Measurements from ENCODE around the gene GET4.
"Not testable (repeated sequence)": the region's sequence is repeated elsewhere in the genome, so short reads cannot be mapped to it uniquely, and the experiment has no call there.

The GET4 gene

DNA sequence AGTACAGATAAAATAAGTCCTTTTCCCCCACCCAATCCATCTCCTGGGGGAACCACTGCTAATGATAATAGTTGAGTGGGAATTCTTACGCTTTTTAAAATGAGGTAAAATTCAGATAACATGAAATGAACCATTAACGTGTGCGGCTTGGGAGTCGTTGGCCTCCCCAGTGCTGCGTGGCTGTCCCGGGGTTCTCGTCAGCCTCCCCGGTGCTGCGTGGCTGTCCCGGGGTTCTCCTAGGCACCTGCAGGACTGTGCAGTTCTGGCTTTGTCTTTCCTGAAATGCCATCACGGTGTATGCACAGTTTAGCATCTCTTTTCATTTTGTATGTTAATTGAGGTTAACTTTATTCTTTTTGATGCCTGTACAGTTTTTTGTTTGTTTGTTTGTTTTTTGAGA, 30.6 kb upstream of the GET4 start:
- DNase-seq (ENCODE audit: low spot score), result no peak

DNA sequence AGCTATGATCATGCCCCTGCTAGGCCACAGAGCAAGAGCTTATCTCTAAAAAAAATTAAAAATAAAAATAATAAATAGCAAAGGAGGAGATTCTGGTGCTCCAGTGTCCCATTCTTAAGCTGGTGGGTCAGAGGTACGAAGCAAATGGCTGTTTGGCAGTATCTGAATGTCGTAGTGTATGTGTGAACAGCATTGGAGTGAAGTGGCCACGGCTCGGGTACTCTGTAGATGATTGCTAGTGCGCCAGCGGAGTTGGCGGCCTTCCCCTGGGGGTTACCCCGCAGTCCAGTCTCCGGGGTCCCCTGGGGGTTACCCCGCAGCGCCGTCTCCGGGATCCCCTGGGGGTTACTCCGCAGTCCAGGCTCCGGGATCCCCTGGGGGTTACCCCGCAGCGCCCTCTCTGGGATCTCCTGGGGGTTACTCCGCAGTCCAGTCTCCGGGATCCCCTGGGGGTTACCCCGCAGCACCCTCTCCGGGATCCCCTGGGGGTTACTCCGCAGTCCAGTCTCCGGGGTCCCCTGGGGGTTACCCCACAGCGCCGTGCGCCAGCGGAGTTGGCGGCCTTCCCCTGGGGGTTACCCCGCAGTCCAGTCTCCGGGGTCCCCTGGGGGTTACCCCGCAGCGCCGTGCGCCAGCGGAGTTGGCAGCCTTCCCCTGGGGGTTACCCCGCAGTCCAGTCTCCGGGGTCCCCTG, 29.2 kb upstream of the GET4 start:
- not testable (repeated sequence) for DNase-seq (ENCODE audit: low spot score)

- not testable (repeated sequence) for DNase-seq (ENCODE audit: low spot score)
Measured at GRCh38 chr7:847728-848127, 28.6 kb upstream of the GET4 start.

DNA sequence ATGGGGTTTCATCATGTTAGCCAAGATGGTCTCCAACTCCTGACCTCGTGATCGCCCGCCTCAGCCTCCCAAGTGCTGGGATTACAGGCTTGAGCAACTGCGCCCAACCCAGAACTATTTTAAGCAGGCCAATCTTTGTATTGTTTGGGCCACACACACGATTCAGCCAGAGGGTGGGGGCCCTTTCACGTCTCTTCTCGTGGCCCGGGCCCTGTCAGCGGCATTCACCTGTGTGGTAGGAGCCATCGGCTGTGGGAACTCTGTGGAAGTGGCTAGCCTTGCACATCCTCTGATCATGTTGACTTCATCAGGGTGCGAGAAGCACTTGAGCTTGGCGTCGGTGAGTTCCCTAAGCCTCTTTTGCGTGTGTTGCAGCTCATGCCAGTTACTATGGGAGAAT, 27.2 kb upstream of the GET4 start:
- DNase-seq (ENCODE audit: low spot score), result no peak

GRCh38 chr7:849781-850180, 26.6 kb upstream of the GET4 start:
- DNase-seq (ENCODE audit: low spot score), result no peak

DNA sequence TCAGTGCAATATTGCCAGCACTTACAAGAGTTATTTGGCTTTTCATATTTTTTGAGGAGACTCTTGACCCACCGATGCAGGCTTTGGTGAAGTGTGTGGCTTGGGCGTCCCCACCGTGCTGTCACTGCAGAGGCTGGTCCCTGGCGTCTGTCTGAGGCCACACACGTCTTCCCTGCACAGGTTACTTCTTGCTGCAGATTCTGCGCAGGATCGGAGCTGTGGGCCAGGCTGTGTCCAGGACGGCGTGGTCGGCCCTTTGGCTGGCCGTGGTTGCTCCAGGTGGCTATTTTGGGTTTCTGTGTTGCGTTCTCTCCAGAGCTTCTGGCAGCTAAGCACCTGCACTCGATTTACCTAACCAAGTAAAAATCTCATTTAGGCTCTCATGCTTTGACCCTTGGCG, 25.1 kb upstream of the GET4 start:
- DNase-seq (ENCODE audit: low spot score), result no peak

DNA sequence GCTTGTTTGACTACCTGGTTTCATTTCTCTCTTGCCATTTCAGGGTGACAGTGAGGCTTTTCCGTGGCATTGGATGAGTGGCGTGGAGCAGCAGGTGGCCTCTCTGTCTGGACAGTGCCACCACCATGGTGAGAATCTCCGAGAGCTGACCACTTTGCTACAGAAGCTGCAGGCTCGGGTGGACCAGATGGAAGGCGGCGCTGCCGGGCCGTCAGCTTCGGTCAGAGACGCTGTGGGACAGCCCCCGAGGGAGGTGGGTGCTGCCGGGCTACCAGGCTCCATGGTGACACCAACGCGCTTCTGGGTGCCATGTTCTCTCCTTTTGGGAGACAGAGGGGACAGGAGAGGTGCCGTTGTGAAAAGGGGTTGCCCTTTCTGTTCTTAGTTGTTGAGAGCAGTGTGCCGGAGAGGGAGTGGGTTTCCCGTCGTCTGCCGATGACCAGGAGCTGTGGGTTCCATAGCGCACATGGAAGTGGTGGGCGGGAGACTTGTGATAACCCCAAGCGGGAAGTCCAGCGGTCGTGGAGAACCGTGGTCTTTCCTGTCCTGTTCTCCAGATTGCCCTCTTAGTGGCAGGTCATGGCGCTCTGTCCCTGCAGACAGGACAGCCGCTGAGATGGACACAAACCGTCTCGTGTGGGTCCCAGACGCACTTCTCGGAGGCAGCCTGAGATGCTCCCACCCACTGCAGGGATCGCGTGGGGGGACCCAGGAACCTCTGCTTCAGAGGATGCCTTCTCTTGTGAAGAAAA, 22.8 kb upstream of the GET4 start:
- no peak for DNase-seq (ENCODE audit: low spot score)

- no peak for DNase-seq (ENCODE audit: low spot score)
Measured at GRCh38 chr7:854118-854775, 22.1 kb upstream of the GET4 start.

GRCh38 chr7:855686-856369, 20.5 kb upstream of the GET4 start:
- no peak for DNase-seq (ENCODE audit: low spot score)

GRCh38 chr7:856444-857095, 19.8 kb upstream of the GET4 start:
- no peak for DNase-seq (ENCODE audit: low spot score)

GRCh38 chr7:857661-858060, 18.7 kb upstream of the GET4 start:
- no peak for DNase-seq (ENCODE audit: low spot score)

DNA sequence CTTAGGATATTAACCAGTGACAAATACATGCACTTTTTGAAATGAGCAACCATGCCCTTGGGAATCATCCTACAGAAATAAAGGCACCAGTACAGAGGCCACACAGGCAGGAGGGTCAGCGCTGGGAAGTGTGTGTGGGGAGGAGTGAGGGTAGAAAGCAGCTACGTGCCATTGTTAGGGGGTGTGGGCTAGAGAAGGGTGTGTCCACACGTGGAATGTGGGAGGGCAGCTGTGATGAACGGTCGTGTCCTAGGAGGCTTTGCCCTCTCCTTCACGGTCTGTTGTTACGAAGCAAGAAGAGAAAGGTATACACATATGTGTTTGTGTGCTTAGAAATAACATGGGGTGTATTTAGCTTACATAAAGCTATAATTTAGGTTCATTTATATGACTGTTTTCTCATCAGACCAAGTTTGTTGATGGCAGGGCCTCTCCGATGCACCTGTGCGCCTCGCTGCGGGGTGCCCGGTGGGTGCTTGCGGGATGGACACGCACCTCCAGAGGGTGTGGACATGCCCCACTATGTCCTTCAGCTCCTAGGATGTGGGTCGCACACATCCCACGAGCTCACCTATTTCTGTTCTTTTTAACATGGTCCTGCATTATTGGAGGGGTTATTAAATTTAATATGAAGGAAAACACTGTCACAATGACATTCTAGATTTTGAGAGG, 16.9 kb upstream of the GET4 start:
- DNase-seq (ENCODE audit: low spot score), result no peak

DNA sequence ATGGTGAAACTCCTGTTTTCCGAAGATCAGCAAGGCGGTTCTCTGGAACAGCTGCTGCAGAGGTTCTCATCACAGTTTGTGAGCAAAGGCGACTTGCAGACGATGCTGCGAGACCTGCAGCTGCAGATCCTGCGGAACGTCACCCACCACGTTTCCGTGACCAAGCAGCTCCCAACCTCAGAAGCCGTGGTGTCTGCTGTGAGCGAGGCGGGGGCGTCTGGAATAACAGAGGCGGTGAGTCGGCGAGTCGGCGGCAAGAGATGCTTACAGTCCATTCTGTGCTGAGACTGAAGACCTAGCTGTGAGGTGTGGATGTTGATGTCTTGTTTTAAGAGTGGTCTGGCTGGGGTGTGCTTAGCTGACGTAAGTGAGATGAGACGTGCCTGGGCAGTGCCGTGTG, 16.2 kb upstream of the GET4 start:
- no peak for DNase-seq (ENCODE audit: low spot score)

- DNase-seq (ENCODE audit: low spot score), result no peak
Measured at GRCh38 chr7:861222-861621, 15.1 kb upstream of the GET4 start.

DNA sequence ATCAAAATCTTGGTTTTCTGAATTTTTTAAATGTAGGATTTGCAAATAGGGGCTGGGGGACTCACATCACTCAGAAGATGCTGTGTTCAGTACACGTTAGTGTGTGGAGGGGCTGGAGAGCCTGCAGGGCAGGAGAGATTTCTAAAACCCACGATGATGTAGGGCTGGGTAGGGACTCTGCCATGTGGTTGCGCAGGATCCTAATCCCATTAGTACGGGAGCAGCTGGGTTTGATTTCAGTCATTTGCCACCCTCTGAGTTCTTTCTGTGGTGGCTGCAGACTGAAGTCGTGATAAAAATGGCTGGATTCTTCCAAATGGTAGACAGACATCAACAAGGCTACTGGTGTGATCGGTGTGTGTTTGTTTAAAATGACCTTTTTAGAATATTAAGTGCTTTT, 14.2 kb upstream of the GET4 start:
- no peak for DNase-seq (ENCODE audit: low spot score)

- DNase-seq (ENCODE audit: low spot score), result no peak
Measured at GRCh38 chr7:863106-863505, 13.2 kb upstream of the GET4 start.

DNA sequence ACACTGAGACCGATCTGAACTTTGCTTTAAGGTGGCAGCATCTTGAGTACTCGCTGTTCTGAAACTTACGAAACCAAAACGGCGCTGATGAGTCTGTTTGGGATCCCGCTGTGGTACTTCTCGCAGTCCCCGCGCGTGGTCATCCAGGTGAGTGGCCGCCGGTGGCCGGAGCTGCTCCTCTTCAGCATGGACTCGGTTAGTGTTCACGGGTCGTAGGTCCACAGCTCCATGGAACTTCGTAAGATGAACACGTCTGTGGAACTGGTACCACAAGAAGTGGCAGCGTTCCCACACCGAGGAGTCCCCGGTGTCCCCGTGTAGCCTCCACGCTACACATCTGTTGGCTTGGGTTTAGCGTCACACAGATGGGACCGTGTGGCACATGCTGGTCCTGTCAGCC, 10.4 kb upstream of the GET4 start:
- DNase-seq (ENCODE audit: low spot score), result no peak

- DNase-seq (ENCODE audit: low spot score), result peak; percentile 84
Measured at GRCh38 chr7:867001-867405, 9.4 kb upstream of the GET4 start.

- DNase-seq (ENCODE audit: low spot score), result no peak
Measured at GRCh38 chr7:867406-868188, 8.8 kb upstream of the GET4 start.

DNA sequence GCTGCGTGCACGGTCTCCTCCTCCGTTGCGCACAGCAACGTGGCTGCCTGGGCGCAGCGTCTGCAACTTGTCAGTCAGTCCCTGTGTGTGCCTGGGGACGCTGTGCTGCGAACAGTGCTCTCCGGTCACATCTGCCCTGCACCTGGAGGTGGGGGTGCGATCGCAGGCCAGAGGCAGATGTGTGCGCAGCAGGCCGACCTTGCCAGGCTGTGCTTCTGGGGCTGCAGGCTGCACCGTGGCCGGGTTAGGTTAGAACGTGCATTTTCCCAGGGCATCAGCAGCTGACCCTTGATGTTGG, 8.2 kb upstream of the GET4 start:
- DNase-seq (ENCODE audit: low spot score), result no peak

DNA sequence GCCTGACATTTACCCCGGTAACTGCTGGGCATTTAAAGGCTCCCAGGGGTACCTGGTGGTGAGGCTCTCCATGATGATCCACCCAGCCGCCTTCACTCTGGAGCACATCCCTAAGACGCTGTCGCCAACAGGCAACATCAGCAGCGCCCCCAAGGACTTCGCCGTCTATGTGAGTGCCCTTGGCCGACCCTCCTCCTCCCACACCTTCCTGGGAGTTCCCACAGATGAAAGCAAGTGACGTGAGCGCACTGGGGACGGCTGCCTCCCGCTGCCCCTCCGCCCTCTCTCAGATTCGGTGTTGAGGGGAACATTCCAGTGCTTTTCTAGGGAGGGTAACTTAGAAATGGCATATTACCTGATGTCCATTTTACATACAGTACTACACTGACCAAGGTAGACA, 7.0 kb upstream of the GET4 start:
- DNase-seq (ENCODE audit: low spot score), result no peak
